OCI-LY7 (cell line): ENCODE results near the gene ZNF738. TPM values are rescaled to one million over a fixed set of nuclear protein-coding genes. Genes with fewer than 3 reads are reported as not detected.

ENCODE experiments used
- BruUV-seq: library from RNA; stranded (reverse); fragments of 400-500 nt; replicated peaks from 2 replicates; lab custom pipeline; 2021; lab: Mats Ljungman, UMichigan
- CTCF ChIA-PET: fragments of 300-600 bp; sonication (Branson Sonifier 250); formaldehyde crosslinking; loops from one replicate; lab custom pipeline; 2022; ENCODE audit warnings: antibody characterized with exemption; ENCODE audit not compliant: unreplicated experiment; lab: Charles Lee
- POLR2A ChIA-PET: fragments of 300-600 bp; sonication (Branson Sonifier 250); formaldehyde crosslinking; loops from one replicate; lab custom pipeline; 2022; ENCODE audit warnings: antibody characterized with exemption; lab: Charles Lee
- DNase-seq: peaks from one replicate; pipeline ENCODE4 v3.0.0-alpha.2; 2015; ENCODE audit warnings: low spot score
- H2AFZ ChIP-seq: fragments of 200-600 bp; sonication (generic), shearing (Covaris generic); 2 replicates; pipeline ENCODE4 v1.6.1; 2014; ENCODE audit warnings: mild to moderate bottlenecking, antibody characterized with exemption, low read length, moderate library complexity
- H3K27ac ChIP-seq: fragments of 200-600 bp; sonication (generic); 2 replicates; pipeline ENCODE4 v1.5.1; 2014; ENCODE audit warnings: mixed run types, low read depth, mild to moderate bottlenecking, moderate library complexity, low read length, inconsistent platforms; ENCODE audit not compliant: poor library complexity, severe bottlenecking
- H3K36me3 ChIP-seq: fragments of 200-600 bp; sonication (generic); 2 replicates; pipeline ENCODE4 v1.6.1; 2014; ENCODE audit warnings: mild to moderate bottlenecking, antibody characterized with exemption, low read length, moderate library complexity, mixed read lengths; ENCODE audit not compliant: insufficient read depth
- H3K4me1 ChIP-seq: fragments of 200-600 bp; sonication (generic); 2 replicates; pipeline ENCODE4 v1.5.1; 2014; ENCODE audit warnings: mild to moderate bottlenecking, low read length; ENCODE audit not compliant: insufficient read depth, poor library complexity, severe bottlenecking
- H3K4me2 ChIP-seq: fragments of 200-600 bp; sonication (generic); 2 replicates; pipeline ENCODE4 v1.6.1; 2014; ENCODE audit warnings: mild to moderate bottlenecking, low read length
- H3K4me3 ChIP-seq: fragments of 200-600 bp; sonication (generic); 2 replicates; pipeline ENCODE4 v1.5.1; 2014; ENCODE audit warnings: mild to moderate bottlenecking, low read depth, low read length; ENCODE audit not compliant: poor library complexity, severe bottlenecking
- H3K79me2 ChIP-seq: fragments of 200-600 bp; sonication (generic); 2 replicates; pipeline ENCODE4 v1.6.1; 2016; ENCODE audit warnings: low read depth, mild to moderate bottlenecking, low read length, moderate library complexity, mixed read lengths; ENCODE audit not compliant: insufficient read depth
- H3K9me2 ChIP-seq: fragments of 200-600 bp; sonication (generic); 2 replicates; pipeline ENCODE4 v1.6.1; 2016; ENCODE audit warnings: mild to moderate bottlenecking, low read length, mixed read lengths; ENCODE audit not compliant: insufficient read depth
- H3K9me3 ChIP-seq: fragments of 200-600 bp; sonication (generic); 2 replicates; pipeline ENCODE4 v1.6.1; 2014; ENCODE audit warnings: mild to moderate bottlenecking, mixed run types, low read length, mixed read lengths
- H4K20me1 ChIP-seq: fragments of 200-600 bp; sonication (generic); 2 replicates; pipeline ENCODE4 v1.6.1; 2014; ENCODE audit warnings: mild to moderate bottlenecking, antibody characterized with exemption, low read length, moderate library complexity, mixed read lengths; ENCODE audit not compliant: insufficient read depth
- EZH2phosphoT487 ChIP-seq: fragments of 200-600 bp; sonication (generic); IDR thresholded peaks from 2 replicates; pipeline ENCODE4 v1.6.1; 2018; ENCODE audit warnings: low read depth, borderline replicate concordance, mild to moderate bottlenecking, mixed run types, antibody characterized with exemption, low read length, moderate library complexity, mixed read lengths
- intact Hi-C: fragments of 100-400 bp; cut with micrococcal nuclease; formaldehyde crosslinking; loops from one replicate; pipeline ENCODE4 v1.10.0; 2022; ENCODE audit not compliant: unreplicated experiment
- total RNA-seq, 2 experiments: library from RNA; depleted of rRNA in 1 of 2; stranded (reverse); fragments of >200 nt in 1 of 2; shearing (Covaris generic) in 1 of 2; gene quantifications; 2 replicates each; pipeline ENCODE4 v1.2.3, GENCODE V29; 2014 to 2022
- TF ChIP-seq, protein P1 (sequence below): fragments of 200-600 bp; sonication (generic); conservative IDR thresholded peaks from 2 replicates; pipeline ENCODE4 v1.5.1; 2014; ENCODE audit warnings: mild to moderate bottlenecking, antibody characterized with exemption, low read length, moderate library complexity, mixed read lengths

The ZNF738 gene
- total RNA-seq, 2 experiments from 2014 or later = 47.9 to 57.0 TPM

DNA sequence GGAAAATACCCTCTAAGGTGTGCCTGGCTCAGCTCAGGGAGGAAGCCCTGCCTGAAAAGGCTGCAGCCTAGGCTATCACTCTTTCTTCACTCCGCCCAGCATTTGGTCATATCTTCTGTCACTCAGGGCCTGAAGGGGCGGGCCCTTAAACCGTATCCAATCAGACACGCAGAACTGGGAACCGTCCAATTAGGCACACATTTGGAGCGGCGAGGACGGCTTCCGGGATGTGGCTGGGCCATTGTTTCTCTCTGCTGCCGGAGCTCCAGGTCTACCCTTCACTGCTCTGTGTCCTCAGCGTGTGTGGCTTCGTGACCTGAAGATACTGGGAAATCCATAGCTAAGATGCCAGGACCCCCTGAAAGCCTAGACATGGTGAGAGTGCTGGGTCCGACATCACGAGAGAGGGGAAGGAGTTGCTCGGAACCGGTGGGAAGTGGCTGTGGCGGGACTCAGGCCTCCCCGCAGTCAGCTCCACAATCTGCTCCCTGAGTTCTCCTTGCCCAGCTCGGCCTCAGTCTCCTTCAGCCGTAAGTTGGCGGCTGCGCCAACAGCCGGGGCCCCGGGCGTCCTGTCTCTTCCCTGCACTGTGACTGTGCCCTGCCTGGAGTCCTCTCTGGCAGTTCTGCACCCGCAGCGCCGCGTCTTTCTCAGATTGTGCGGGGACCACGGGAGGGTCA is 38.2 kb downstream of the ZNF738 start, which contains the start of gene ZNF493:
ZNF493 (plus strand) TSS at position 241 of the 680 bp plus-strand sequence; CDS start at position 346, 105 bp downstream.
- intact Hi-C loops = loop anchor here (5.0 kb wide), 1 partner anchor 70 kb away; the partner anchor contains the start of gene ZNF708
- peak; percentile 98 for DNase-seq

DNA sequence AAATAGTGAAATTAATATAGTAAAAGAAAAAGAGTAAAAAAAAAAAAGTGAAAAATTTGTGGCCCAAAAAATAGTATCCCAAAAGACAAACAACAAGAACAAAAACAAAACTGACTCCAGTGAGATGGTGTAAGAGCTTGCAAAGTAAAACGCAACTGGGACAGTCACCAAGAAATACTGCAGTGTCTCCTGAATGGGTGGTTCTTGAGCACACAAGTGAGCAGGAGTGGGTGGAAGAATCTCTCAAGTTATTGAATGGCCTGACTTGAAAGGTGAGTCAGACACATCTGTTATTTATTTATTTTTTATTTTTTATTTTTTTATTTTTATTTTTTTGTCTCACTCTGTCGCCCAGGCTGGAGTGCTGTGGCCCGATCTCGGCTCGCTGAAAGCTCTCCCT is 40.1 kb downstream of the ZNF738 start:
- CTCF ChIA-PET = no interaction called here
- intact Hi-C loops = loop anchor here (5.0 kb wide), 1 partner anchor 72 kb away; the partner anchor contains the start of gene ZNF708
- Histone ChIP-seq H3K9me3 (peaks cover 26% of the 10 kb centered on the region; the same call in 1 of the 2 replicates), H3K36me3 (peaks cover 51% of the 10 kb centered on the region), H4K20me1 (no peaks in the 10 kb centered on the region), H3K27ac (no peak overlapping the region), H3K79me2 (peaks cover 36% of the 10 kb centered on the region), H3K9me2 (no peaks in the 10 kb centered on the region), H2AFZ (no peak overlapping the region), H3K4me3 (no peak overlapping the region), H3K4me2 (peak overlapping the region; percentile 94), H3K4me1 (peaks cover 15% of the 10 kb centered on the region)
- BruUV-seq = no TSS peak
- DNase-seq = no peak
- TF ChIP-seq, protein P1, sequence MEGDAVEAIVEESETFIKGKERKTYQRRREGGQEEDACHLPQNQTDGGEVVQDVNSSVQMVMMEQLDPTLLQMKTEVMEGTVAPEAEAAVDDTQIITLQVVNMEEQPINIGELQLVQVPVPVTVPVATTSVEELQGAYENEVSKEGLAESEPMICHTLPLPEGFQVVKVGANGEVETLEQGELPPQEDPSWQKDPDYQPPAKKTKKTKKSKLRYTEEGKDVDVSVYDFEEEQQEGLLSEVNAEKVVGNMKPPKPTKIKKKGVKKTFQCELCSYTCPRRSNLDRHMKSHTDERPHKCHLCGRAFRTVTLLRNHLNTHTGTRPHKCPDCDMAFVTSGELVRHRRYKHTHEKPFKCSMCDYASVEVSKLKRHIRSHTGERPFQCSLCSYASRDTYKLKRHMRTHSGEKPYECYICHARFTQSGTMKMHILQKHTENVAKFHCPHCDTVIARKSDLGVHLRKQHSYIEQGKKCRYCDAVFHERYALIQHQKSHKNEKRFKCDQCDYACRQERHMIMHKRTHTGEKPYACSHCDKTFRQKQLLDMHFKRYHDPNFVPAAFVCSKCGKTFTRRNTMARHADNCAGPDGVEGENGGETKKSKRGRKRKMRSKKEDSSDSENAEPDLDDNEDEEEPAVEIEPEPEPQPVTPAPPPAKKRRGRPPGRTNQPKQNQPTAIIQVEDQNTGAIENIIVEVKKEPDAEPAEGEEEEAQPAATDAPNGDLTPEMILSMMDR = no peak
- TF ChIP-seq EZH2phosphoT487 = no peak
- POLR2A ChIA-PET = interaction anchor here (2.4 kb wide), 1 partner anchor 104 kb away, joined by 5 read pairs; no protein-coding TSS in a partner anchor

More for the DNA sequence above, 38.2 kb downstream of the ZNF738 start, which contains the start of gene ZNF493:
- ChIA-PET POLR2A (interaction anchor here (0.6 to 2.4 kb wide), 11 partner anchors 11 to 986 kb away, joined by 3 to 6 read pairs (median 4); partner anchors contain the start of genes ZNF429, ZNF708 and ZNF738), CTCF (no interaction called here)
- peaks cover 36% of the 10 kb centered on the region for H3K79me2 ChIP-seq
- H3K4me2 ChIP-seq = peak within 1 kb of the TSS; percentile 94
- H3K4me1 ChIP-seq = peaks cover 15% of the 10 kb centered on the region
- peaks cover 33% of the 10 kb centered on the region for H3K36me3 ChIP-seq
- no peaks in the 10 kb centered on the region for H4K20me1 ChIP-seq
- peak within 1 kb of the TSS; percentile 91 for H3K4me3 ChIP-seq
- TF ChIP-seq, protein P1 = no peak
- H3K9me2 ChIP-seq = no peaks in the 10 kb centered on the region
- H2AFZ ChIP-seq = peak within 1 kb of the TSS; percentile 61
- H3K9me3 ChIP-seq = peaks cover 23% of the 10 kb centered on the region; the same call in 1 of the 2 replicates
- H3K27ac ChIP-seq = peak within 1 kb of the TSS; percentile 42
- no TSS peak for BruUV-seq
